Mononuclear cell (primary cell): ENCODE results near the gene NXPH1. TPM values are rescaled to one million over a fixed set of nuclear protein-coding genes. Genes with fewer than 3 reads are reported as not detected.

Source experiments
- H3K27me3 ChIP-seq: 2 replicates; pipeline ENCODE4 v1.6.0; 2011; ENCODE audit warnings: low read length, control low read depth; ENCODE audit not compliant: insufficient read depth
- H3K4me1 ChIP-seq: 2 replicates; pipeline ENCODE4 v1.5.1; 2011; ENCODE audit warnings: mild to moderate bottlenecking, low read length, control low read depth; ENCODE audit not compliant: insufficient read depth
- H3K4me3 ChIP-seq: 2 replicates; pipeline ENCODE4 v1.5.1; 2011; ENCODE audit warnings: mild to moderate bottlenecking, low read length, moderate library complexity
- H3K9me3 ChIP-seq: 2 replicates; pipeline ENCODE4 v1.5.1; 2011; ENCODE audit warnings: low read depth, mild to moderate bottlenecking, control low read depth, low read length
- total RNA-seq: library from RNA; depleted of rRNA; stranded (reverse); fragments of >200 nt; gene quantifications from one replicate; pipeline ENCODE4 v1.2.3, GENCODE V29; 2012

Gene NXPH1
- total RNA-seq, 1 donor = not detected

GRCh38 chr7:8423057-8423456 lies 10.4 kb upstream of the NXPH1 start:
- peaks cover 2% of the 10 kb centered on the region for H3K27me3 ChIP-seq
- H3K4me3 ChIP-seq = no peak overlapping the region
- no peaks in the 10 kb centered on the region for H3K9me3 ChIP-seq
- no peaks in the 10 kb centered on the region for H3K4me1 ChIP-seq

- Histone ChIP-seq H3K27me3 (peaks cover 9% of the 10 kb centered on the region), H3K4me1 (no peaks in the 10 kb centered on the region), H3K9me3 (no peaks in the 10 kb centered on the region), H3K4me3 (no peak overlapping the region)
These were observed 8.2 kb upstream of the NXPH1 start for GRCh38 chr7:8425223-8425622.

GRCh38 chr7:8430643-8431042 lies 2.8 kb upstream of the NXPH1 start:
- Histone ChIP-seq H3K4me3 (no peak overlapping the region), H3K27me3 (peaks cover 55% of the 10 kb centered on the region), H3K4me1 (peaks cover 5% of the 10 kb centered on the region), H3K9me3 (no peaks in the 10 kb centered on the region)

- Histone ChIP-seq H3K9me3 (no peaks in the 10 kb centered on the region), H3K27me3 (peaks cover 85% of the 10 kb centered on the region), H3K4me1 (peaks cover 5% of the 10 kb centered on the region), H3K4me3 (no peak overlapping the region)
These were observed 1.0 kb downstream of the NXPH1 start for GRCh38 chr7:8434290-8435002.

GRCh38 chr7:8435095-8435494 lies 1.7 kb downstream of the NXPH1 start:
- Histone ChIP-seq H3K9me3 (no peaks in the 10 kb centered on the region), H3K27me3 (peaks cover 89% of the 10 kb centered on the region), H3K4me3 (no peak overlapping the region)

GRCh38 chr7:8435590-8436545 lies 2.5 kb downstream of the NXPH1 start:
- Histone ChIP-seq H3K4me3 (no peak overlapping the region), H3K27me3 (peaks cover 97% of the 10 kb centered on the region), H3K4me1 (peaks cover 5% of the 10 kb centered on the region), H3K9me3 (no peaks in the 10 kb centered on the region)

More at GRCh38 chr7:8435095-8435494, 1.7 kb downstream of the NXPH1 start:
- peaks cover 5% of the 10 kb centered on the region for H3K4me1 ChIP-seq

GRCh38 chr7:8436965-8437364 lies 3.6 kb downstream of the NXPH1 start:
- Histone ChIP-seq H3K9me3 (no peaks in the 10 kb centered on the region), H3K4me3 (no peak overlapping the region), H3K27me3 (peaks cover 97% of the 10 kb centered on the region), H3K4me1 (peaks cover 5% of the 10 kb centered on the region)

GRCh38 chr7:8437606-8438005 lies 4.2 kb downstream of the NXPH1 start:
- Histone ChIP-seq H3K4me1 (peaks cover 5% of the 10 kb centered on the region), H3K4me3 (no peak overlapping the region), H3K9me3 (no peaks in the 10 kb centered on the region), H3K27me3 (peaks cover 97% of the 10 kb centered on the region)

- Histone ChIP-seq H3K9me3 (no peaks in the 10 kb centered on the region), H3K4me1 (no peaks in the 10 kb centered on the region), H3K4me3 (no peak overlapping the region), H3K27me3 (peaks cover 96% of the 10 kb centered on the region)
These were observed 7.3 kb downstream of the NXPH1 start for GRCh38 chr7:8440670-8441069.

GRCh38 chr7:8441106-8441965 lies 7.9 kb downstream of the NXPH1 start:
- Histone ChIP-seq H3K4me1 (no peaks in the 10 kb centered on the region), H3K9me3 (no peaks in the 10 kb centered on the region), H3K4me3 (no peak overlapping the region), H3K27me3 (peaks cover 95% of the 10 kb centered on the region)

GRCh38 chr7:8442051-8442813 lies 8.8 kb downstream of the NXPH1 start:
- Histone ChIP-seq H3K9me3 (no peaks in the 10 kb centered on the region), H3K4me1 (no peaks in the 10 kb centered on the region), H3K4me3 (no peak overlapping the region), H3K27me3 (peaks cover 91% of the 10 kb centered on the region)

- Histone ChIP-seq H3K4me1 (no peaks in the 10 kb centered on the region), H3K4me3 (no peak overlapping the region), H3K27me3 (peaks cover 85% of the 10 kb centered on the region), H3K9me3 (no peaks in the 10 kb centered on the region)
These were observed 9.4 kb downstream of the NXPH1 start for GRCh38 chr7:8442814-8443304.

- no peaks in the 10 kb centered on the region for H3K9me3 ChIP-seq
- H3K4me3 ChIP-seq = no peak overlapping the region
- H3K4me1 ChIP-seq = no peaks in the 10 kb centered on the region
- peaks cover 75% of the 10 kb centered on the region for H3K27me3 ChIP-seq
These were observed 10.4 kb downstream of the NXPH1 start for GRCh38 chr7:8443576-8444467.
